HG02798 (cell line): ENCODE measurements around the gene RIT2.

Experiments
- ATAC-seq: cut with Tn5 transposase; IDR thresholded peaks from one replicate; pipeline ENCODE4 v1.9.1; 2021; ENCODE audit warnings: mild to moderate bottlenecking; ENCODE audit not compliant: unreplicated experiment, poor library complexity

Gene RIT2

GRCh38 chr18:43115076-43115921 is at the start of gene RIT2:
TSS of gene RIT2 (minus strand) at chr18:43115685.
- ATAC-seq = no peak

GRCh38 chr18:43161528-43161927 is 46.0 kb upstream of the RIT2 start:
- ATAC-seq = no peak

GRCh38 chr18:43160509-43160908 is 45.0 kb upstream of the RIT2 start:
- ATAC-seq = no peak

GRCh38 chr18:43159926-43160325 is 44.4 kb upstream of the RIT2 start:
- ATAC-seq = no peak

GRCh38 chr18:43159086-43159770 is 43.7 kb upstream of the RIT2 start:
- ATAC-seq = no peak

GRCh38 chr18:43158381-43158780 is 42.9 kb upstream of the RIT2 start:
- no peak for ATAC-seq

GRCh38 chr18:43155842-43156241 is 40.4 kb upstream of the RIT2 start:
- no peak for ATAC-seq

GRCh38 chr18:43148231-43148630 is 32.7 kb upstream of the RIT2 start:
- ATAC-seq = no peak

- no peak for ATAC-seq
Measured at GRCh38 chr18:43141208-43141607, 25.7 kb upstream of the RIT2 start.

GRCh38 chr18:43139288-43139946 is 23.9 kb upstream of the RIT2 start:
- no peak for ATAC-seq

GRCh38 chr18:43134876-43135275 is 19.4 kb upstream of the RIT2 start:
- no peak for ATAC-seq

GRCh38 chr18:43130716-43131260 is 15.3 kb upstream of the RIT2 start:
- no peak for ATAC-seq

GRCh38 chr18:43129946-43130524 is 14.6 kb upstream of the RIT2 start:
- ATAC-seq = no peak

- no peak for ATAC-seq
Measured at GRCh38 chr18:43125471-43125870, 10.0 kb upstream of the RIT2 start.

GRCh38 chr18:43122955-43123354 is 7.5 kb upstream of the RIT2 start:
- no peak for ATAC-seq

GRCh38 chr18:43116699-43117294 is 1.3 kb upstream of the RIT2 start:
- ATAC-seq = no peak

GRCh38 chr18:43113220-43113895 is 2.1 kb downstream of the RIT2 start:
- no peak for ATAC-seq

GRCh38 chr18:43108882-43109281 is 6.6 kb downstream of the RIT2 start:
- ATAC-seq = no peak

GRCh38 chr18:43108469-43108868 is 7.0 kb downstream of the RIT2 start:
- ATAC-seq = no peak

GRCh38 chr18:43093646-43094045 is 21.8 kb downstream of the RIT2 start:
- no peak for ATAC-seq
